HepG2 (cell line): Measurements from ENCODE around the gene MRRF. TPM values are rescaled to one million over a fixed set of nuclear protein-coding genes. Genes with fewer than 3 reads are reported as not detected.

ENCODE experiments used
- ATAC-seq: fragments of 200-7000 bp; cut with Tn5 transposase; 3 replicates; pipeline ENCODE4 v1.9.1; 2020; ENCODE audit warnings: mild to moderate bottlenecking, moderate library complexity
- BruUV-seq: library from RNA; stranded (reverse); fragments of 400-500 nt; replicated peaks from 2 replicates; lab custom pipeline; 2021; lab: Mats Ljungman, UMichigan
- CTCF ChIA-PET: fragments of 300-600 bp; formaldehyde crosslinking; extraction: SDS; loops from one replicate; lab custom pipeline; 2021; ENCODE audit warnings: low total read pairs, inconsistent platforms, low intra/inter-chr PET ratio; lab: Yijun Ruan, JAX
- POLR2A ChIA-PET: fragments of 350-600 bp; sonication (Branson Sonifier 250); formaldehyde crosslinking; loops from one replicate; lab custom pipeline; 2020; ENCODE audit warnings: antibody characterized with exemption, inconsistent platforms; lab: Yijun Ruan, JAX
- DNase-seq: peaks from one replicate; pipeline ENCODE4 v3.0.0-alpha.2; 2015; ENCODE audit warnings: low spot score
- FAIRE-seq: peaks from 3 replicates; lab custom pipeline; 2011; peaks lifted over from hg19 to GRCh38; lab: Jason Lieb, UNC
- H2AFZ ChIP-seq: one replicate; pipeline ENCODE4 v1.6.1; 2011; ENCODE audit warnings: low read length, inconsistent platforms
- H3K27ac ChIP-seq: fragments of 300-600 bp; 3 replicates; pipeline ENCODE4 v1.8.0; 2011; ENCODE audit warnings: mixed run types, mild to moderate bottlenecking, mixed read lengths, low read length, inconsistent platforms; ENCODE audit not compliant: insufficient read depth; ENCODE audit errors: extremely low read length
- H3K27me3 ChIP-seq, 2 experiments: fragments of 200-600 bp in 1 of 2; 2 replicates in 1 of 2; 3 replicates in 1 of 2; pipeline versions ENCODE4 v1.6.0 to v1.8.0; 2011; ENCODE audit warnings: low read length in 2 of 2, mild to moderate bottlenecking in 2 of 2, moderate library complexity in 2 of 2, inconsistent platforms in 1 of 2; ENCODE audit not compliant: insufficient read depth in 2 of 2, control insufficient read depth in 1 of 2
- H3K36me3 ChIP-seq, 2 experiments: fragments of 200-600 bp in 1 of 2; replicated peaks in 1 of 2; 2 replicates in 1 of 2; 3 replicates in 1 of 2; pipeline versions ENCODE4 v1.5.1 to v1.8.0; 2011; ENCODE audit warnings: low read length in 2 of 2, inconsistent platforms in 1 of 2; ENCODE audit not compliant: insufficient read depth in 2 of 2, control insufficient read depth in 1 of 2
- H3K4me1 ChIP-seq: 2 replicates; pipeline ENCODE4 v1.5.1; 2012; ENCODE audit warnings: low read length, inconsistent platforms; ENCODE audit not compliant: insufficient read depth
- H3K4me2 ChIP-seq: 2 replicates; pipeline ENCODE4 v1.6.0; 2011; ENCODE audit warnings: low read depth, low read length, inconsistent platforms
- H3K4me3 ChIP-seq, 3 experiments: fragments of 200-600 bp in 1 of 3; sonication (generic), shearing (Covaris generic) in 1 of 3; replicated peaks in 1 of 3; 2 replicates each; pipeline ENCODE4 v1.5.1; 2011 to 2016; ENCODE audit warnings: low read length in 3 of 3, inconsistent platforms in 2 of 3, low read depth in 2 of 3, mild to moderate bottlenecking in 2 of 3, control low read depth in 1 of 3, mixed read lengths in 1 of 3; ENCODE audit not compliant: insufficient read depth in 1 of 3
- H3K79me2 ChIP-seq: one replicate; pipeline ENCODE4 v1.6.1; 2011; ENCODE audit warnings: low read length, inconsistent platforms; ENCODE audit not compliant: insufficient read depth
- H3K9ac ChIP-seq: 2 replicates; pipeline ENCODE4 v1.6.0; 2011; ENCODE audit warnings: mild to moderate bottlenecking, low read depth, low read length, inconsistent platforms; ENCODE audit not compliant: insufficient read depth
- H3K9me3 ChIP-seq: 2 replicates; pipeline ENCODE4 v1.5.1; 2012; ENCODE audit warnings: mild to moderate bottlenecking, low read length
- H4K20me1 ChIP-seq: 2 replicates; pipeline ENCODE4 v1.6.0; 2011; ENCODE audit warnings: inconsistent platforms, mild to moderate bottlenecking, low read length, moderate library complexity; ENCODE audit not compliant: insufficient read depth
- CC2D1A ChIP-seq: sonication (generic); formaldehyde crosslinking; IDR thresholded peaks from 2 replicates; pipeline ENCODE4 v1.8.1; 2023; ENCODE audit warnings: mild to moderate bottlenecking, missing genetic modification reagents
- E2F1 ChIP-seq: sonication (generic); formaldehyde crosslinking; IDR thresholded peaks from 2 replicates; pipeline ENCODE4 v1.5.0; 2020; ENCODE audit warnings: missing genetic modification reagents
- KAT2B ChIP-seq: fragments of 150-350 bp; IDR thresholded peaks from 2 replicates; pipeline ENCODE4 v1.6.1; 2014; ENCODE audit warnings: low read depth, low read length, borderline replicate concordance
- MLLT10 ChIP-seq: sonication (generic); formaldehyde crosslinking; IDR thresholded peaks from 2 replicates; pipeline ENCODE4 v1.4.0; 2020; ENCODE audit warnings: missing genetic modification reagents
- NCOA5 ChIP-seq: sonication (generic); formaldehyde crosslinking; IDR thresholded peaks from 2 replicates; pipeline ENCODE4 v1.4.0; 2020; ENCODE audit warnings: missing genetic modification reagents
- NFE2 ChIP-seq: sonication (generic); formaldehyde crosslinking; IDR thresholded peaks from 2 replicates; pipeline ENCODE4 v1.4.0; 2020; ENCODE audit warnings: missing genetic modification reagents
- NFIB ChIP-seq: sonication (generic); formaldehyde crosslinking; IDR thresholded peaks from 2 replicates; pipeline ENCODE4 v1.9.0; 2021; ENCODE audit warnings: missing genetic modification reagents, mild to moderate bottlenecking, borderline replicate concordance
- NR2F1 ChIP-seq, 2 experiments: fragments of 450-650 bp in 1 of 2; formaldehyde crosslinking in 1 of 2; IDR thresholded peaks; 2 replicates each; pipeline versions ENCODE4 v1.5.0 to v1.6.1; 2016 to 2020; ENCODE audit warnings: mild to moderate bottlenecking in 1 of 2, missing compliant biosample characterization in 1 of 2, missing genetic modification reagents in 1 of 2, moderate library complexity in 1 of 2
- POGK ChIP-seq: sonication (generic); formaldehyde crosslinking; conservative IDR thresholded peaks from 2 replicates; pipeline ENCODE4 v1.8.0; 2022; ENCODE audit warnings: mild to moderate bottlenecking, moderate library complexity, missing genetic modification reagents
- SOX6 ChIP-seq, 2 experiments: fragments of 450-650 bp in 1 of 2; sonication (generic) in 1 of 2; formaldehyde crosslinking in 1 of 2; IDR thresholded peaks; 2 replicates each; pipeline versions ENCODE4 v1.4.0 to v1.6.1; 2017 to 2020; ENCODE audit warnings: antibody characterized with exemption in 1 of 2, mild to moderate bottlenecking in 1 of 2, missing genetic modification reagents in 1 of 2
- THAP8 ChIP-seq: sonication (generic); formaldehyde crosslinking; IDR thresholded peaks from 2 replicates; pipeline ENCODE4 v1.5.1; 2020; ENCODE audit warnings: missing genetic modification reagents, mild to moderate bottlenecking, borderline replicate concordance
- TIGD3 ChIP-seq: sonication (generic); formaldehyde crosslinking; IDR thresholded peaks from 2 replicates; pipeline ENCODE4 v1.5.1; 2020; ENCODE audit warnings: mild to moderate bottlenecking, missing genetic modification reagents, borderline replicate concordance
- ZNF749 ChIP-seq: sonication (generic); formaldehyde crosslinking; IDR thresholded peaks from 2 replicates; pipeline ENCODE4 v1.8.0; 2022; ENCODE audit warnings: mild to moderate bottlenecking, missing genetic modification reagents, moderate library complexity, borderline replicate concordance
- WGBS: methylation state at CpG from one replicate; pipeline ENCODE4 v1.1.6; 2017; ENCODE audit warnings: low lambda C conversion rate; 5-methylcytosine and 5-hydroxymethylcytosine counted together
- in situ Hi-C: cut with HindIII; loops from 2 replicates; pipeline ENCODE4 v1.10.0; 2017; ENCODE audit warnings: low pct_unique_long_range_greater_than_20kb; ENCODE audit not compliant: extremely low pct_ligation_motif_present
- intact Hi-C: fragments of 100-400 bp; cut with micrococcal nuclease; formaldehyde crosslinking; loops from one replicate; pipeline ENCODE4 v1.10.0; 2022; ENCODE audit not compliant: unreplicated experiment
- polyA plus RNA-seq, 8 experiments: library from polyadenylated mRNA; depleted of rRNA in 3 of 8; stranded (reverse) in 7 of 8; unstranded in 1 of 8; fragments of >200 nt; fragmentation: Illumina TruSeq in 4 of 8; extraction: Trizol in 4 of 8; gene quantifications; 2 replicates each; pipeline versions ENCODE4 v1.2.1 to v1.2.3, GENCODE V29; 2011 to 2016; ENCODE audit warnings: low read depth in 4 of 8, missing spikeins in 1 of 8, mixed read lengths in 1 of 8; ENCODE audit not compliant: insufficient read depth in 1 of 8
- total RNA-seq, 5 experiments: library from RNA; depleted of rRNA; stranded (reverse); fragments of >200 nt; fragmentation: Illumina TruSeq; extraction: Trizol; gene quantifications; 2 replicates each; pipeline ENCODE4 v1.2.3, GENCODE V29; 2016; ENCODE audit warnings: low read depth in 1 of 5

MRRF gene
- total and polyA plus RNA-seq, 2 of the 13 experiments (the other 11 are each of a cell fraction or from before 2014, with no cell fraction given) = 37.3 to 44.3 TPM

GRCh38 chr9:122251351-122251750 lies 13.3 kb upstream of the MRRF start:
- Histone ChIP-seq H2AFZ (no peak overlapping the region), H3K79me2 (peaks cover 2% of the 10 kb centered on the region), H3K9ac (no peak overlapping the region), H3K4me2 (no peak overlapping the region), H3K4me1 (no peaks in the 10 kb centered on the region), H3K27ac (no peak overlapping the region), H4K20me1 (no peaks in the 10 kb centered on the region)
- no TSS peak for BruUV-seq
- ATAC-seq = no peak
- WGBS = 79% methylated on average over 2 of the region's 2 CpGs
- FAIRE-seq = no peak
- peak; percentile 11 for DNase-seq
- CTCF ChIA-PET = no interaction called here
- in situ Hi-C loops = no loop called here
- TF ChIP-seq NR2F1 (CRISPR knock-in tag; IDR thresholded peaks at IDR 0.05) (no peak), NFIB (CRISPR knock-in tag) (no peak)
- TF ChIP-seq, all 625 proteins: peak for 0
- Histone ChIP-seq H3K4me3 (no peak overlapping the region), H3K36me3 (peaks cover 15 to 58% of the 10 kb centered on the region in 2 experiments), H3K9me3 (no peaks in the 10 kb centered on the region), H3K27me3 (no peaks in the 10 kb centered on the region)
- POLR2A ChIA-PET = interaction anchor here (1.6 kb wide), 1 partner anchor 13 kb away, joined by 4 read pairs; the partner anchor contains the start of genes MRRF and RBM18
- intact Hi-C loops = no loop called here

GRCh38 chr9:122252796-122253195 lies 11.9 kb upstream of the MRRF start:
- H2AFZ ChIP-seq = no peak overlapping the region
- no peaks in the 10 kb centered on the region for H3K4me1 ChIP-seq
- H3K36me3 ChIP-seq = peaks cover 11 to 48% of the 10 kb centered on the region in 2 experiments
- ATAC-seq (no peak), FAIRE-seq (no peak), DNase-seq (no peak)
- no peaks in the 10 kb centered on the region for H3K9me3 ChIP-seq
- intact Hi-C loops = no loop called here
- H3K4me3 ChIP-seq = no peak overlapping the region
- H3K9ac ChIP-seq = no peak overlapping the region
- ChIA-PET CTCF (no interaction called here), POLR2A (interaction anchor here (1.6 kb wide), 1 partner anchor 12 kb away, joined by 4 read pairs; the partner anchor contains the start of genes MRRF and RBM18)
- H3K27me3 ChIP-seq = no peaks in the 10 kb centered on the region
- in situ Hi-C loops = no loop called here
- no peak overlapping the region for H3K4me2 ChIP-seq
- no peaks in the 10 kb centered on the region for H4K20me1 ChIP-seq
- peaks cover 4% of the 10 kb centered on the region for H3K79me2 ChIP-seq
- 95% methylated on average over 5 of the region's 5 CpGs for WGBS
- no peak overlapping the region for H3K27ac ChIP-seq
- BruUV-seq = no TSS peak
- no peak for TF ChIP-seq SOX6 (IDR thresholded peaks at IDR 0.05)
- no peak for TF ChIP-seq SOX6 (CRISPR knock-in tag; IDR thresholded peaks at IDR 0.05)
- TF ChIP-seq KAT2B = no peak
- TF ChIP-seq NCOA5 (CRISPR knock-in tag) = no peak
- no peak for TF ChIP-seq MLLT10 (CRISPR knock-in tag)
- TF ChIP-seq NFE2 (CRISPR knock-in tag) = no peak
- no peak for TF ChIP-seq CC2D1A
- no peak for TF ChIP-seq ZNF749 (CRISPR knock-in tag)
- no peak for TF ChIP-seq THAP8 (CRISPR knock-in tag)
- TF ChIP-seq E2F1 (CRISPR knock-in tag) = no peak
- no peak for TF ChIP-seq POGK
- TF ChIP-seq TIGD3 (CRISPR knock-in tag) = no peak
